Measurements from ENCODE around the gene COX7B2.

DNA sequence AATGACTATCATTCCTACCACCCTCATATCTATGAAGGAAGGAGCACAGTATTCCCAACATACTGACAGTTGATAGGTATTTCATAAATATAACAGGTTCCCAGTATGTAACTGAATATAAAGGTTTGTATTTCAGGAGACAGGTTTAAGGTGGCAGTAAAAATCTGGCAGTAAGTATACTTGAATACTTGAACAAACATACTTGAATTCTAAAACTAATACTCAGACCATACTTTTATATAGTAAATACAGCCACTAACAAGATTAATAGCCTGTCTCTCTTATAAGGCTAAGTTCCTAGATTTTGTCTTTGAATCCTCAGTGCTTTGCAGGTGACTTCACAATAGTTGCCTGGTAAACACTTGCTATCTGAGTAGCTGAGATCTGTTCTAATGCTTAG, 46.6 kb upstream of the COX7B2 start:
- TF ChIP-seq, protein P1, sequence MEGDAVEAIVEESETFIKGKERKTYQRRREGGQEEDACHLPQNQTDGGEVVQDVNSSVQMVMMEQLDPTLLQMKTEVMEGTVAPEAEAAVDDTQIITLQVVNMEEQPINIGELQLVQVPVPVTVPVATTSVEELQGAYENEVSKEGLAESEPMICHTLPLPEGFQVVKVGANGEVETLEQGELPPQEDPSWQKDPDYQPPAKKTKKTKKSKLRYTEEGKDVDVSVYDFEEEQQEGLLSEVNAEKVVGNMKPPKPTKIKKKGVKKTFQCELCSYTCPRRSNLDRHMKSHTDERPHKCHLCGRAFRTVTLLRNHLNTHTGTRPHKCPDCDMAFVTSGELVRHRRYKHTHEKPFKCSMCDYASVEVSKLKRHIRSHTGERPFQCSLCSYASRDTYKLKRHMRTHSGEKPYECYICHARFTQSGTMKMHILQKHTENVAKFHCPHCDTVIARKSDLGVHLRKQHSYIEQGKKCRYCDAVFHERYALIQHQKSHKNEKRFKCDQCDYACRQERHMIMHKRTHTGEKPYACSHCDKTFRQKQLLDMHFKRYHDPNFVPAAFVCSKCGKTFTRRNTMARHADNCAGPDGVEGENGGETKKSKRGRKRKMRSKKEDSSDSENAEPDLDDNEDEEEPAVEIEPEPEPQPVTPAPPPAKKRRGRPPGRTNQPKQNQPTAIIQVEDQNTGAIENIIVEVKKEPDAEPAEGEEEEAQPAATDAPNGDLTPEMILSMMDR (IDR thresholded peaks at IDR 0.05): no peak
- no peak for TF ChIP-seq POLR2A (IDR thresholded peaks at IDR 0.05)
